HCT116 (cell line): Measurements from ENCODE around the gene EDA2R. TPM values are rescaled to one million over a fixed set of nuclear protein-coding genes. Genes with fewer than 3 reads are reported as not detected.
A peak's percentile ranks its signal among the peaks of the same experiment; 100 is the strongest.

Experiments used
- ATAC-seq: fragments of 200-7000 bp; cut with Tn5 transposase; 2 replicates; pipeline ENCODE4 v1.9.1; 2020; ENCODE audit warnings: mild to moderate bottlenecking, moderate library complexity
- Bru-seq: library from RNA; stranded (reverse); fragments of 400-500 nt; gene quantifications from one replicate; lab custom pipeline; 2021; lab: Mats Ljungman, UMichigan
- BruChase-seq, 2 experiments: library from RNA; stranded (reverse); fragments of 400-500 nt; gene quantifications; one replicate each; lab custom pipeline; 2021; lab: Mats Ljungman, UMichigan
- BruUV-seq: library from RNA; stranded (reverse); fragments of 400-500 nt; replicated peaks from 2 replicates; lab custom pipeline; 2021; lab: Mats Ljungman, UMichigan
- CTCF ChIA-PET: fragments of 300-600 bp; sonication (Branson Sonifier 250); formaldehyde crosslinking; loops from one replicate; lab custom pipeline; 2021; ENCODE audit warnings: antibody characterized with exemption; lab: Charles Lee
- POLR2A ChIA-PET: fragments of 300-600, 350-600 bp; sonication (Branson Sonifier 250); formaldehyde crosslinking; loops from one replicate; lab custom pipeline; 2021; ENCODE audit warnings: antibody characterized with exemption; lab: Charles Lee
- RAD21 ChIA-PET, 2 experiments: fragments of 300-600 bp; sonication (Branson Sonifier 250); formaldehyde crosslinking; loops; one replicate each; lab custom pipeline; 2023; ENCODE audit warnings: low total read pairs in 2 of 2; ENCODE audit not compliant: uncharacterized antibody in 2 of 2, unreplicated experiment in 2 of 2, low non-redundant PET in 1 of 2; lab: Charles Lee
- DNase-seq: peaks from one replicate; pipeline ENCODE4 v3.0.0-alpha.2; 2010; ENCODE audit warnings: low read depth, low spot score
- H2AFZ ChIP-seq: fragments of 200-600 bp; shearing (Covaris generic), sonication (generic); 2 replicates; pipeline ENCODE4 v1.6.1; 2017; ENCODE audit warnings: low read depth, mixed run types, mixed read lengths, antibody characterized with exemption, low read length; ENCODE audit not compliant: poor library complexity, severe bottlenecking
- H3K27ac ChIP-seq: 2 replicates; pipeline ENCODE4 v1.5.1; 2012; ENCODE audit warnings: low read depth, low read length
- H3K27me3 ChIP-seq: fragments of 200-600 bp; sonication (generic); 2 replicates; pipeline ENCODE4 v1.6.1; 2016; ENCODE audit warnings: mixed run types, low read length, mixed read lengths; ENCODE audit not compliant: insufficient read depth
- H3K36me3 ChIP-seq, 2 experiments: fragments of 200-500 bp in 1 of 2; fragments of 200-600 bp in 1 of 2; sonication (Bioruptor generic) in 1 of 2; sonication (generic) in 1 of 2; 2 replicates each; pipeline versions ENCODE4 v1.5.1 to v1.6.1; 2014 to 2016; ENCODE audit warnings: low read length in 2 of 2, inconsistent platforms in 1 of 2, mixed read lengths in 1 of 2, mixed run types in 1 of 2; ENCODE audit not compliant: insufficient read depth in 2 of 2, control insufficient read depth in 1 of 2
- H3K4me1 ChIP-seq, 2 experiments: fragments of 200-600 bp in 1 of 2; sonication (generic) in 1 of 2; 2 replicates each; pipeline versions ENCODE4 v1.5.1 to v1.6.1; 2012 to 2017; ENCODE audit warnings: low read length in 2 of 2, inconsistent platforms in 1 of 2, mild to moderate bottlenecking in 1 of 2, mixed read lengths in 1 of 2, mixed run types in 1 of 2, moderate library complexity in 1 of 2; ENCODE audit not compliant: insufficient read depth in 2 of 2, control insufficient read depth in 1 of 2
- H3K4me2 ChIP-seq: fragments of 200-600 bp; sonication (generic); 2 replicates; pipeline ENCODE4 v1.6.1; 2017; ENCODE audit warnings: mixed run types, low read length, mixed read lengths
- H3K4me3 ChIP-seq, 2 experiments: fragments of 200-600 bp in 1 of 2; sonication (generic) in 1 of 2; replicated peaks in 1 of 2; 2 replicates each; pipeline ENCODE4 v1.5.1; 2011 to 2016; ENCODE audit warnings: low read length in 2 of 2, control low read depth in 1 of 2, low read depth in 1 of 2, mild to moderate bottlenecking in 1 of 2, mixed read lengths in 1 of 2, mixed run types in 1 of 2
- H3K79me2 ChIP-seq: fragments of 200-600 bp; sonication (generic); 2 replicates; pipeline ENCODE4 v1.6.1; 2017; ENCODE audit warnings: mild to moderate bottlenecking, mixed run types, low read length, moderate library complexity, mixed read lengths; ENCODE audit not compliant: insufficient read depth
- H3K9ac ChIP-seq: fragments of 200-600 bp; sonication (generic); 2 replicates; pipeline ENCODE4 v1.6.1; 2016; ENCODE audit warnings: low read length, mixed read lengths
- H3K9me2 ChIP-seq: fragments of 200-600 bp; sonication (generic), shearing (Covaris generic); 2 replicates; pipeline ENCODE4 v1.6.1; 2017; ENCODE audit warnings: mixed run types, mild to moderate bottlenecking, moderate library complexity; ENCODE audit not compliant: insufficient read depth
- H3K9me3 ChIP-seq, 2 experiments: fragments of 200-500 bp in 1 of 2; fragments of 200-600 bp in 1 of 2; sonication (Bioruptor generic) in 1 of 2; sonication (generic) in 1 of 2; 2 replicates each; pipeline ENCODE4 v1.6.1; 2014 to 2017; ENCODE audit warnings: low read length in 2 of 2, mixed read lengths in 2 of 2, inconsistent platforms in 1 of 2, low read depth in 1 of 2, mild to moderate bottlenecking in 1 of 2, mixed run types in 1 of 2, moderate library complexity in 1 of 2; ENCODE audit not compliant: control insufficient read depth in 1 of 2, insufficient read depth in 1 of 2
- H4K20me1 ChIP-seq: fragments of 200-600 bp; sonication (generic), shearing (Covaris generic); 2 replicates; pipeline ENCODE4 v1.6.1; 2017; ENCODE audit warnings: mixed run types, mild to moderate bottlenecking, moderate library complexity; ENCODE audit not compliant: insufficient read depth
- EZH2phosphoT487 ChIP-seq: fragments of 200-600 bp; IDR thresholded peaks from 2 replicates; pipeline ENCODE4 v1.6.1; 2018; ENCODE audit warnings: antibody characterized with exemption, borderline replicate concordance
- FOSL1 ChIP-seq: IDR thresholded peaks from 2 replicates; pipeline ENCODE4 v1.6.1; 2012; ENCODE audit warnings: low read depth
- POLR2A ChIP-seq: IDR thresholded peaks from 2 replicates; pipeline ENCODE4 v1.7.0; 2011; ENCODE audit warnings: borderline replicate concordance; ENCODE audit not compliant: insufficient read depth, insufficient read length; ENCODE audit errors: extremely low read depth
- POLR2AphosphoS5 ChIP-seq: IDR thresholded peaks from 2 replicates; pipeline ENCODE4 v1.6.1; 2011; ENCODE audit warnings: mild to moderate bottlenecking, low read depth, low read length, moderate library complexity
- SIN3A ChIP-seq: IDR thresholded peaks from 2 replicates; pipeline ENCODE4 v1.6.1; 2012; ENCODE audit warnings: low read depth
- SP1 ChIP-seq: IDR thresholded peaks from 2 replicates; pipeline ENCODE4 v1.6.1; 2012; ENCODE audit warnings: low read depth
- TCF7L2 ChIP-seq: IDR thresholded peaks from 2 replicates; pipeline ENCODE4 v1.7.0; 2011; ENCODE audit warnings: borderline replicate concordance, inconsistent platforms; ENCODE audit not compliant: insufficient read depth, insufficient read length; ENCODE audit errors: extremely low read depth
- YY1 ChIP-seq: IDR thresholded peaks from 2 replicates; pipeline ENCODE4 v1.6.1; 2011; ENCODE audit warnings: low read length, low read depth, moderate library complexity, mild to moderate bottlenecking; ENCODE audit not compliant: insufficient replicate concordance; ENCODE audit errors: extremely low read depth
- ZBTB33 ChIP-seq: IDR thresholded peaks from 2 replicates; pipeline ENCODE4 v1.6.1; 2011; ENCODE audit warnings: mild to moderate bottlenecking, low read length, moderate library complexity; ENCODE audit not compliant: insufficient replicate concordance; ENCODE audit errors: extremely low read depth
- ZNF274 ChIP-seq: fragments of 200-500 bp; sonication (Bioruptor generic); IDR thresholded peaks from 2 replicates; pipeline ENCODE4 v1.6.1; 2014; ENCODE audit warnings: mild to moderate bottlenecking, low read depth, low read length, inconsistent platforms
- intact Hi-C: fragments of 100-400 bp; cut with micrococcal nuclease; formaldehyde crosslinking; loops from 2 replicates; pipeline ENCODE4 v1.10.0; 2022
- long read RNA-seq: library from polyadenylated mRNA; unstranded; transcript quantifications from one replicate; pipeline ENCODE4 v2.0.0, GENCODE V29; 2021; ENCODE audit not compliant: unreplicated experiment
- polyA plus RNA-seq: library from polyadenylated mRNA; unstranded; fragments of >200 nt; gene quantifications from 2 replicates; pipeline ENCODE4 v1.2.1, GENCODE V29; 2012; ENCODE audit warnings: missing spikeins
- total RNA-seq: library from RNA; stranded (reverse); gene quantifications from one replicate; pipeline ENCODE4 v1.2.1, GENCODE V29; 2021; ENCODE audit not compliant: unreplicated experiment
- TF ChIP-seq, protein P1 (sequence below): IDR thresholded peaks from 2 replicates; pipeline ENCODE4 v1.6.1; 2012; ENCODE audit warnings: low read depth

Gene EDA2R, protein sequence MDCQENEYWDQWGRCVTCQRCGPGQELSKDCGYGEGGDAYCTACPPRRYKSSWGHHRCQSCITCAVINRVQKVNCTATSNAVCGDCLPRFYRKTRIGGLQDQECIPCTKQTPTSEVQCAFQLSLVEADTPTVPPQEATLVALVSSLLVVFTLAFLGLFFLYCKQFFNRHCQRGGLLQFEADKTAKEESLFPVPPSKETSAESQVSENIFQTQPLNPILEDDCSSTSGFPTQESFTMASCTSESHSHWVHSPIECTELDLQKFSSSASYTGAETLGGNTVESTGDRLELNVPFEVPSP
- not detected for total RNA-seq
- polyA plus RNA-seq: not detected in 2 replicates
- percentile 6 among the genes with signal in this experiment for Bru-seq, nascent RNA
- BruChase-seq, experiment 1, labeled RNA remaining after a 6-hour chase: percentile 4 among the genes with signal in this experiment
- BruChase-seq, experiment 2, labeled RNA remaining after a 2-hour chase: percentile 10 among the genes with signal in this experiment
- long read RNA-seq: 0 reads

GRCh38 chrX:66638591-66639500, at the start of gene EDA2R:
Gene EDA2R (minus strand): TSS chrX:66639078. CDS start chrX:66616020, 23,058 bp downstream.
- ChIA-PET POLR2A (no interaction called here), CTCF (no interaction called here), RAD21 (no interaction called here)
- DNase-seq (no peak), ATAC-seq (no peak)
- H3K36me3 ChIP-seq: no peaks in the 10 kb centered on the region
- no TSS peak for BruUV-seq
- no peaks in the 10 kb centered on the region for H3K4me1 ChIP-seq
- H3K27me3 ChIP-seq: no peaks in the 10 kb centered on the region
- H3K27ac ChIP-seq: no peak within 1 kb of the TSS
- no peak within 1 kb of the TSS for H2AFZ ChIP-seq
- H3K4me2 ChIP-seq: no peak within 1 kb of the TSS
- H3K9me3 ChIP-seq: no peaks in the 10 kb centered on the region
- H3K9ac ChIP-seq: no peak within 1 kb of the TSS
- no peaks in the 10 kb centered on the region for H4K20me1 ChIP-seq
- H3K4me3 ChIP-seq: no peak within 1 kb of the TSS
- intact Hi-C loops: no loop called here
- no peaks in the 10 kb centered on the region for H3K9me2 ChIP-seq
- H3K79me2 ChIP-seq: no peaks in the 10 kb centered on the region
- TF ChIP-seq FOSL1 (no peak), TCF7L2 (peak; percentile 32), POLR2A (peak; percentile 42)

DNA sequence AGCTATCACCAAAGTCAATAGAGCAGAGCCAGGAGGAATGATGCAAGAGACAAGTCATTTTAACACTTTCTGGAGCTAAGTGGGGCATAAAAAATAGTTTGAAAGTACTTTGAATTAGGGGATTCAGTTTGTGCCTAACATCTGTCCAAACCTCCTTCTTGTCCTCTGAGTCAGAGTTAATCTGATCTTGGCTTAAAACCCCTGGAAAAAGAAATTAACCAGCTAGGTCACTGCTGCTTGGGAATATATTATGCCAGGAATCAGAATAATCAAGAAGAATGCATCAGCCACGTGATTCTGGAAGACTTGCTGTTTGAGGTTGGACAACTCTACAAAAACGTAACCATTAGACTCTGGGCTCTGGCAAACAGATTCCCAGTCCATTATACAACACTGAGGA, 45.3 kb upstream of the EDA2R start:
- no peak for ATAC-seq
- H2AFZ ChIP-seq: no peak overlapping the region
- H3K4me3 ChIP-seq: no peak overlapping the region
- ChIA-PET RAD21 (no interaction called here), CTCF (no interaction called here), POLR2A (no interaction called here)
- H3K36me3 ChIP-seq: no peaks in the 10 kb centered on the region
- H3K4me2 ChIP-seq: no peak overlapping the region
- no peaks in the 10 kb centered on the region for H3K9me3 ChIP-seq
- H3K4me1 ChIP-seq: no peaks in the 10 kb centered on the region
- intact Hi-C loops: no loop called here
- no peaks in the 10 kb centered on the region for H4K20me1 ChIP-seq
- H3K9me2 ChIP-seq: no peaks in the 10 kb centered on the region
- no peaks in the 10 kb centered on the region for H3K27me3 ChIP-seq
- no peaks in the 10 kb centered on the region for H3K79me2 ChIP-seq
- no peak for DNase-seq
- no peak overlapping the region for H3K27ac ChIP-seq
- no peak overlapping the region for H3K9ac ChIP-seq
- no TSS peak for BruUV-seq
- TF ChIP-seq SP1: no peak
- no peak for TF ChIP-seq POLR2AphosphoS5
- TF ChIP-seq SIN3A: no peak
- TF ChIP-seq YY1: no peak
- TF ChIP-seq ZNF274: no peak
- no peak for TF ChIP-seq ZBTB33
- no peak for TF ChIP-seq EZH2phosphoT487
- TF ChIP-seq, protein P1, sequence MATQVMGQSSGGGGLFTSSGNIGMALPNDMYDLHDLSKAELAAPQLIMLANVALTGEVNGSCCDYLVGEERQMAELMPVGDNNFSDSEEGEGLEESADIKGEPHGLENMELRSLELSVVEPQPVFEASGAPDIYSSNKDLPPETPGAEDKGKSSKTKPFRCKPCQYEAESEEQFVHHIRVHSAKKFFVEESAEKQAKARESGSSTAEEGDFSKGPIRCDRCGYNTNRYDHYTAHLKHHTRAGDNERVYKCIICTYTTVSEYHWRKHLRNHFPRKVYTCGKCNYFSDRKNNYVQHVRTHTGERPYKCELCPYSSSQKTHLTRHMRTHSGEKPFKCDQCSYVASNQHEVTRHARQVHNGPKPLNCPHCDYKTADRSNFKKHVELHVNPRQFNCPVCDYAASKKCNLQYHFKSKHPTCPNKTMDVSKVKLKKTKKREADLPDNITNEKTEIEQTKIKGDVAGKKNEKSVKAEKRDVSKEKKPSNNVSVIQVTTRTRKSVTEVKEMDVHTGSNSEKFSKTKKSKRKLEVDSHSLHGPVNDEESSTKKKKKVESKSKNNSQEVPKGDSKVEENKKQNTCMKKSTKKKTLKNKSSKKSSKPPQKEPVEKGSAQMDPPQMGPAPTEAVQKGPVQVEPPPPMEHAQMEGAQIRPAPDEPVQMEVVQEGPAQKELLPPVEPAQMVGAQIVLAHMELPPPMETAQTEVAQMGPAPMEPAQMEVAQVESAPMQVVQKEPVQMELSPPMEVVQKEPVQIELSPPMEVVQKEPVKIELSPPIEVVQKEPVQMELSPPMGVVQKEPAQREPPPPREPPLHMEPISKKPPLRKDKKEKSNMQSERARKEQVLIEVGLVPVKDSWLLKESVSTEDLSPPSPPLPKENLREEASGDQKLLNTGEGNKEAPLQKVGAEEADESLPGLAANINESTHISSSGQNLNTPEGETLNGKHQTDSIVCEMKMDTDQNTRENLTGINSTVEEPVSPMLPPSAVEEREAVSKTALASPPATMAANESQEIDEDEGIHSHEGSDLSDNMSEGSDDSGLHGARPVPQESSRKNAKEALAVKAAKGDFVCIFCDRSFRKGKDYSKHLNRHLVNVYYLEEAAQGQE: no peak
